Measurements from ENCODE around the gene GASK1A. TPM values are rescaled to one million over a fixed set of nuclear protein-coding genes. Genes with fewer than 3 reads are reported as not detected.

Gene GASK1A
- total RNA-seq, 1 experiment from 2014 or later: 5.4 TPM

DNA sequence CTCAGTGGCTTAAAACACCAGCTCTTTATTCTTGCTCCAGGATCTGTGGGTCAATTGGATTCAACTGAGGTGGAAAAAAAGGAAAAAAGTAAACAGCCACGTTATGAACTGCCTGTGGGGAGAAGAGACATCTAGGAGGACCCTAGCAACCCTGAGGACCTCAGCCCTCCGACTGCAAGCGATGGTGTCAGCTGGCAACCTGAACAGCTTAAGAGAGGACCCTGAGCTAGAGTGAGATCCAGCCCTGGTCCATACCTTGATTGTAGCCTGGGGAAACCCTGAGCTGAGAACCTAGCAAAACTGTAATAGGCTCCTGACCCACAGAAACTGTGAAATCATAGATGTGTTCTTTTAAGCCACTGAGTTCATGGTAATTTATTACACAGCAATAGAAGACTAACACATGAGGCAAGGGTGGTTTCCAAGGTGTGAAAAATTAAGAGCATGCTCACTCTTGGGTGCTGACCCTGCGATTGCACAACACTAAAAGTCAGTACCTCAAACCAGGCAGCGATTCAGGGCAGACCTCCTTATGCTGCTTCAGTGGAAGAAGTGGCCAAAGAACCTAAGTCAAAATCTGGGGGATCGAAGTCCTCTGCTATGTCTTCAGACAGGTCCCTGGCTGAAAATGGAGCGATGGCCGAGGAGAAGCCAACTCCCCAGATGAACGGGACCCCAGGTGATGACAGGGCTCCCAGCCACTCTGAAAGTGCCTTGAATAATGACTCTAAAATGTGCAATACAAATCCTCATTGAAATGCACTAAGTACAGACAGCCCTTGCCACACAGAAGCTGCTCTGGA lies 57.7 kb downstream of the GASK1A start:
- Histone ChIP-seq H3K23ac (ENCODE audit: insufficient read length, low read depth, low read length) (no peak overlapping the region), H2BK5ac (ENCODE audit: insufficient read length, low read length) (no peak overlapping the region), H3K27ac (ENCODE audit: insufficient read length, low read depth, low read length) (no peak overlapping the region), H3K9me3 (ENCODE audit: control insufficient read depth, low read depth, low read length) (no peaks in the 10 kb centered on the region), H3K4ac (ENCODE audit: low read depth, low read length) (no peak overlapping the region), H2AK5ac (ENCODE audit: insufficient read length, low read length) (no peak overlapping the region), H4K5ac (ENCODE audit: insufficient read length, low read depth, low read length) (no peak overlapping the region), H4K20me1 (ENCODE audit: control insufficient read depth, insufficient read depth, insufficient read length) (no peaks in the 10 kb centered on the region), H3K56ac (ENCODE audit: insufficient read length, low read depth, low read length) (no peak overlapping the region), H3K79me1 (ENCODE audit: insufficient read depth, low read depth, low read length, poor library complexity, severe bottlenecking) (no peaks in the 10 kb centered on the region), H2BK20ac (ENCODE audit: low read depth, low read length, poor library complexity, severe bottlenecking) (no peak overlapping the region), H2BK15ac (ENCODE audit: low read depth, low read length) (no peak overlapping the region), H2BK120ac (ENCODE audit: low read depth, low read length, poor library complexity, severe bottlenecking) (no peak overlapping the region), H3K9ac (ENCODE audit: extremely low read depth, insufficient read length, low read length) (no peak overlapping the region), H4K91ac (ENCODE audit: insufficient read length, low read depth, low read length) (no peak overlapping the region), H3K14ac (ENCODE audit: insufficient read depth, low read length) (no peak overlapping the region), H3T11ph (ENCODE audit: low read length) (no peak overlapping the region), H3K27me3 (ENCODE audit: insufficient read depth, low read length) (no peaks in the 10 kb centered on the region), H2BK12ac (ENCODE audit: insufficient read length, low read depth, low read length) (no peak overlapping the region), H3K18ac (ENCODE audit: insufficient read length, low read depth, low read length) (no peak overlapping the region), H3K4me1 (ENCODE audit: insufficient read depth, low read length) (no peaks in the 10 kb centered on the region), H2AFZ (ENCODE audit: low read length) (no peak overlapping the region), H3K4me2 (ENCODE audit: insufficient read depth, insufficient read length, low read length) (no peak overlapping the region), H4K8ac (replicated peaks; ENCODE audit: insufficient read length, low read depth, low read length) (no peak overlapping the region), H3K79me2 (ENCODE audit: insufficient read depth, low read length) (no peaks in the 10 kb centered on the region), H3K23me2 (ENCODE audit: insufficient read length, low read depth, low read length, poor library complexity, severe bottlenecking) (no peaks in the 10 kb centered on the region)
- no peak overlapping the region for H3K27ac Mint-ChIP-seq
- H3K27me3 Mint-ChIP-seq (ENCODE audit: low read depth): no peaks in the 10 kb centered on the region; the same call in 1 of the 2 replicates
- no CpG with 5 or more reads among the region's 9 CpGs for WGBS (ENCODE audit: extremely low coverage, insufficient read length, low lambda C conversion rate)
- H3K4me1 Mint-ChIP-seq: no peaks in the 10 kb centered on the region
- H3K9me3 Mint-ChIP-seq: peaks cover 5% of the 10 kb centered on the region in 2 experiments; a peak in 3 of 5 replicates
- peak; percentile 9 for DNase-seq
- TF ChIP-seq CTCF (conservative IDR thresholded peaks at IDR 0.05): no peak
- H3K4me3 Mint-ChIP-seq: no peak overlapping the region
- peaks cover 0 to 2% (median 0%) of the 10 kb centered on the region in 3 experiments; a peak in 3 of 7 replicates for H3K36me3 Mint-ChIP-seq (ENCODE audit: insufficient read depth in 1 of 3, low read depth in 3 of 3)

All from H9 (cell line).